SU-DHL-6 (cell line): Measurements from ENCODE around the gene ALAS1.

Source experiments
- EZH2phosphoT487 ChIP-seq: fragments of 200-600 bp; sonication (generic), shearing (Covaris generic); conservative IDR thresholded peaks from 2 replicates; pipeline ENCODE4 v1.6.1; 2018; ENCODE audit warnings: mild to moderate bottlenecking, antibody characterized with exemption, low read length, moderate library complexity, mixed read lengths
- TF ChIP-seq, protein P1 (sequence below): fragments of 200-600 bp; sonication (generic); IDR thresholded peaks from one replicate; pipeline ENCODE4 v1.5.1; 2017; ENCODE audit warnings: antibody characterized with exemption, mild to moderate bottlenecking, low read length, moderate library complexity; ENCODE audit not compliant: insufficient read depth, poor library complexity, severe bottlenecking

DNA sequence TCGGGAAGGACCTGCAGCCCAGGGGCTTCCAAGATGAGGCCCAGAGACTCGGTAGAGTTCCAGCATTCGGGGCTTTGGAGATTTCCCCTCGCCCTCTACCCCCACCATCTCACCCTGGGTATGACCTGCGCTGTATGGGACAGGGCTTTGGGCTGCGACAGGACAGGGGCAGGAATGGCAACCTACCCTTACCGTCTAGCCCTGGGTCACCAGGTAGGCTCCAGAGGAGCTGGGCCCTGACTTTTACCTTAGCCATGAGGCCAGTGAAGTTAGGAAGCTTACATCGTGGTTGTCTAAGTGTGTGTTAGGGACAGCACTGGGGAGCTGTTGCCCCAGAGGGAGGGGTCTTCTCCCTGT lies 48.3 kb downstream of the ALAS1 start:
- TF ChIP-seq, protein P1, sequence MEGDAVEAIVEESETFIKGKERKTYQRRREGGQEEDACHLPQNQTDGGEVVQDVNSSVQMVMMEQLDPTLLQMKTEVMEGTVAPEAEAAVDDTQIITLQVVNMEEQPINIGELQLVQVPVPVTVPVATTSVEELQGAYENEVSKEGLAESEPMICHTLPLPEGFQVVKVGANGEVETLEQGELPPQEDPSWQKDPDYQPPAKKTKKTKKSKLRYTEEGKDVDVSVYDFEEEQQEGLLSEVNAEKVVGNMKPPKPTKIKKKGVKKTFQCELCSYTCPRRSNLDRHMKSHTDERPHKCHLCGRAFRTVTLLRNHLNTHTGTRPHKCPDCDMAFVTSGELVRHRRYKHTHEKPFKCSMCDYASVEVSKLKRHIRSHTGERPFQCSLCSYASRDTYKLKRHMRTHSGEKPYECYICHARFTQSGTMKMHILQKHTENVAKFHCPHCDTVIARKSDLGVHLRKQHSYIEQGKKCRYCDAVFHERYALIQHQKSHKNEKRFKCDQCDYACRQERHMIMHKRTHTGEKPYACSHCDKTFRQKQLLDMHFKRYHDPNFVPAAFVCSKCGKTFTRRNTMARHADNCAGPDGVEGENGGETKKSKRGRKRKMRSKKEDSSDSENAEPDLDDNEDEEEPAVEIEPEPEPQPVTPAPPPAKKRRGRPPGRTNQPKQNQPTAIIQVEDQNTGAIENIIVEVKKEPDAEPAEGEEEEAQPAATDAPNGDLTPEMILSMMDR = no peak
- no peak for TF ChIP-seq EZH2phosphoT487
